Stimulated activated CD4-positive, alpha-beta T cell treated with anti-CD3 and anti-CD28 coated beads, Interleukin-4, amount 100 ng/mL, for 24 hours (primary cell): Measurements from ENCODE around the gene STX1B.

Experiments used
- DNase-seq: peaks from one replicate; pipeline ENCODE4 v3.0.0-alpha.2; 2020

Gene STX1B

DNA sequence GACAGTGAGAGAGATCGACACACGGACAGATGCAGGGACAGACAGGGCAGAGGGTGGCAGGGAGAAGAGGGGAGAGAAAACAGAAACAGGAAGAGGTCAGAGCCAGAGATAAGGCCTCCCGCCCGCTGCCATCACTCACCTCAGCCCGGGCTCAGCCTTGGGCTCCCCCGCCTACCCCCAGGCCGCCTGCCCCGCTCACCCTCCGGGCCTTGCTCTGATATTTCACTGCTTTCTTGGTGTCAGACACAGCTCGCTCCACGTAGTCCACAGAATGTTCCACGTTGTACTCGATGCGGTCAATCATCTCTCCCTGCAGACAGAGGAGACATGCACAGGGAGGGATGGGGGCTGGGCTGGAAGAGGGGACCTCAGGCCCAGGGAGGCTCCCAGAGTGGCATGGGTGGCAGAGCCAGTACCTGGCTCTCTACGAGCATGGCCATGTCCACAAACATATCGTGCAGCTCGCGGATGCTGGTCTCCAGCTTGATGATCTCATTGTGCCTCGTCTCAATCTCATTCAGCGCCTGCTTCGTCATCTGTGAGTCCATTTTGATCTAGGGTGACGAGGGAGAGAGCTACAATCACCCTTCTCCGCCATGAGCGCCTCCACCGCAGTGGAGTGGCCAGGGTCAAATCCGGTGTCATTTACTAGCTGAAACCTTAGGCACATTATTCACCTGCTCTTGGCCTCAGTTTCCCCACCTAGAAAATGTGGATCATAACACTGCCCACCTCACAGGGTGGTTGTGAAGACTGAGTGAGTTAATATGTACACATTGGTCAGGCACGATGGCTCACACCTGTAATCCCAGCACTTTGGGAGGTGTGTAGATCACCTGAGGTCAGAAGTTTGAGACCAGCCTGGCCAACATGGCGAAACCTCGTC is 17.3 kb downstream of the STX1B start:
- DNase-seq = no peak

DNA sequence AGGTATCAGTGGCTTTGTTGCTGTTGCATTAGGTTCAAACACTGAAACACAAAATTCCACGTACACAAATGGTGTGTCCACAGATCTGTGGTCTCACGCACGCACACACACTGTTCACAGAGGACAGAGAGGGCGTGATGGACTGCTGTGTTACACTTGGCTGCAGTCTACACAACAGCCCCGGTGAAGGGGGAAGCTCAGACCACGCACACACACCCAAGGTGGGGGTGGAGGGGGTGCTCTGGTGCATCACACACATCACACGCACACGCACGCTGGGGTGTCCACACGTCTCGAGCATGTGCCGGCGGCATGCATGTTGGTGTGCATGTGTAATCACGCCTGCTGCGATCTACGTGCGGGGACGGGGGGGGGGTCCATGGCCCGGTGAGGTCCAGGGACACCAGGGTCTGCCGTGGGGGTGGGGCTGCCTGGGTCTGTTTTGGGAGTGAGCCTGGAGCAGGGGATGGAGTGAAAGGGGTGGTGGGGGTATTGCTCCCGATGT is 18.1 kb downstream of the STX1B start:
- no peak for DNase-seq

DNA sequence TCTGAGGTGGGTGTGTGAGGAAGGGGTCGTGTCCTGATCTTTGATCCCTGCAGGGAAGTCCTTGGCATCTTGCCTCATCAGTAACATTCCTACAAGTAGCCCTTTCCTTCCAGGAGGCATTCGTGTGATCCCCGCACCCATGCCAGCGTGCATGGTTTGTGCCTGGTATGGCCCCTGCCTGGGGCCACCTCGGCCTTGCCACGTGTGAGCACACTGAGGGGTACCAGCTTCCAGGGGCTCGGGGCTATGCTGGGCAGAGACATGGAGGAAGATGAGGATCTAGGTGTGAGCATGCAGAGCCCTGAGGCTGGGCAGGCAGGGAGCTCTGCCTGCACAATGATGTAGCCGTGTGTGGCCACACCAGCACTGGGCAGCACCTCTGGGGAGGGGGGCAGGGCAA is 19.4 kb downstream of the STX1B start:
- DNase-seq = no peak

DNA sequence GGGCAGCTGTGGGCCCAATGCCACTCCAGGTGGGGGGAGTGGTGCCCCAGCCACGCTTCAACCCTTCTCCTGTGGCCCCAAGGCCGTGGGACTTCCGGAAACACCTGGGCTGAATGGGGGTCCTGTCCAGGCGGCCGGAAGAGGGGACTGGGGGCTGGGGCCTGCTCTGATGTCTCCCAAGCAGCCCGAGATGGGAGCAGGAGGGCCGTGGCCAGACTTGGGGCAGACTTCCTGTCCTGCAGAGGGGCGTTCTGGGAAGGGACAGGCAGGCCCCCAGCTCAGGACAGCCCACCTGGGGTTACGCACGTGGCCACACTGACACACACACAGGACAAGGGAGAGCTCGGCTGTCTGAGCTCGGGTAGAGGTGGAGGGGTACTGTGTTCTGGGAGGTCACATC is 20.3 kb downstream of the STX1B start:
- DNase-seq = no peak

DNA sequence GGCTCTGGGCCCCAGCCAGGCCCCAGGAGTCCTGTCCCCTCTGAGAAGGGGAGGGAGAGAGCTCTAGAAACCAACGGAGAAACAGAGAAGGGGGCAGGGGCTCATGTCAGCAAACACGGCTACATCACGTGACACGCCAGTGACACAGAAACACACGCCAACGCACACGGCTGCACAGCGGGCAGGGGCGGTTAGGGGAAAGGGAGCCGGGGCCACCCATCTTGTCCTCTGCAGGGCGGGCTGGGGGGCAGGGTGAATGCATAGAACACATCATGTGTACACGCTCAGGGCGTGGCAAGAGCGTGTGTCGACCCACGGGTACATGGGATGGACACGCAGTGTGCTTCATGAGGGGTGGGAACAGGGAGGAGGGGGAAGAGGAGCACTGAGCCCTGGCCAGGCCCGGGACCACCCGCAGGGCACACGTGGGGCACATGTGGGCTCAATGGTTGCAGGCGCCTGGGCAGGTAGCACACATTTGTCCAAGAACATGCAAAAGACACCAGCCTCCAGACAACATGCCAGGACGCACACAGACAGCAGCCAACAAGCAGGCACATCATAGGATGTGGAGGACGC is 20.9 kb downstream of the STX1B start:
- no peak for DNase-seq

DNA sequence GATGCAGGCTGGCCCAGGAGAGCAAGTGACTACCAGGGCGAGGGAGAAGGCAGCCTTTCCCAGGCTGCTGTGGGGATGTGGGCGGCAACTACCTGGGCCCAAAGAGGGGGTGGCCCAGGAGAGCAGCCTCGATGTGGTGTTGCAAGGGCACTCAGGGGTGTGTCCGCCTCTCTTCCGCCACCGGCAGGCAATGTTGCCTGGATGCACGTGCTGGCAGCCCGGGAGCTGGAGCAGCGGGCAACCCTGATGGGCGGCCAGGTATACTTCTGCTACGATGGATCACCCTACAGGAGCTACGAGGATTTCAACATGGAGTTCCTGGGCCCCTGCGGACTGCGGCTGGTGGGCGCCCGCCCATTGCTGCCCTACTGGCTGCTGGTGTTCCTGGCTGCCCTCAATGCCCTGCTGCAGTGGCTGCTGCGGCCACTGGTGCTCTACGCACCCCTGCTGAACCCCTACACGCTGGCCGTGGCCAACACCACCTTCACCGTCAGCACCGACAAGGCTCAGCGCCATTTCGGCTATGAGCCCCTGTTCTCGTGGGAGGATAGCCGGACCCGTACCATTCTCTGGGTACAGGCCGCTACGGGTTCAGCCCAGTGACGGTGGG is 22.8 kb downstream of the STX1B start:
- no peak for DNase-seq

DNA sequence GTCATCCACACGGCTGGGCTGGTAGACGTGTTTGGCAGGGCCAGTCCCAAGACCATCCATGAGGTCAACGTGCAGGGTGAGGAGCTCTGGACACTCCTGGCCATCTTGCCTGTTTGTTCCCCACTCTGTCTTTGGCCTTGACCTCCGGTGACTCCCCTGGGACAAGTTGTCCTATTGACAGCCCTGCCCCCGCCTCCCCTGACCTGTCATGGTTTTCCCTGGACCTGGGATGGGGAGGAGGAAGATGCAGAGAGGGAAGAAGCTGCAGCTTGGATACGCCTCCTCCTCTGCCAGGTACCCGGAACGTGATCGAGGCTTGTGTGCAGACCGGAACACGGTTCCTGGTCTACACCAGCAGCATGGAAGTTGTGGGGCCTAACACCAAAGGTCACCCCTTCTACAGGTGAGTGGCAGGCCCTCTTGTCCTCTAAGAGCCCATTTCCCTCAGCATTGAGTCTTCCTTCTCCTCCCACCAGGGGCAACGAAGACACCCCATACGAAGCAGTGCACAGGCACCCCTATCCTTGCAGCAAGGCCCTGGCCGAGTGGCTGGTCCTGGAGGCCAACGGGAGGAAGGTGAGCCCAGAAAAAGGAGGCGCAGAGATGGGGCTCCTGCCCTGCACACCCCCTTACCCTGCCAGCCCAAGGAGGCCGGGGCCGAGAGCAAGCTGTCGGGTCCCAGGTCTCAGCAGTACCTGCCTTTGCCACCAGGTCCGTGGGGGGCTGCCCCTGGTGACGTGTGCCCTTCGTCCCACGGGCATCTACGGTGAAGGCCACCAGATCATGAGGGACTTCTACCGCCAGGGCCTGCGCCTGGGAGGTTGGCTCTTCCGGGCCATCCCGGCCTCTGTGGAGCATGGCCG is 24.1 kb downstream of the STX1B start:
- DNase-seq = no peak

DNA sequence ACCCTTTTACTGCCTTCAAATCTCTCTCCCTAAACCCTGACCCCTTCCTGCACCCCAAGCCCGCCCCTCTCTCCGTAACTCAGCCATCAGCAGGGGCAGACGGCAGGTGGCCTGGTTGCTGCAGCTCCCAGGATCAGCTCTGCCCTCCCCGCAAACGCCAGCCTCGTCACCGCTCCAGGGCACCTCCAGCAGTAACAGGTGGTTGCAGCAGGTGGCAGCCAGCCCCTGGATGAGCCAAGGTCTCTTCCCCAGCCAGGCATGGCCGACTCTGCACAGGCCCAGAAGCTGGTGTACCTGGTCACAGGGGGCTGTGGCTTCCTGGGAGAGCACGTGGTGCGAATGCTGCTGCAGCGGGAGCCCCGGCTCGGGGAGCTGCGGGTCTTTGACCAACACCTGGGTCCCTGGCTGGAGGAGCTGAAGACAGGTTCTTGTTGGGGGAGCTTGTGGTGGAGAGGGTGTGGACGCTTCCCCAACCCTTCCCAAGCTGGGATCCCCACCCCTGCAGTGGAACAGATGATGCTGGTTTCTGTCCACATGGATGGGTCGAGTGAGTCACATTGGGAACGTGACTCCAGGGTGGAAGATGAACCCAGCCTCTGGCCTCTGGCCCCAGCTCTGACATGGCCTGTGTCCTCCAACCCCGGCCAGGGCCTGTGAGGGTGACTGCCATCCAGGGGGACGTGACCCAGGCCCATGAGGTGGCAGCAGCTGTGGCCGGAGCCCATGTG is 24.9 kb downstream of the STX1B start:
- DNase-seq = no peak

DNA sequence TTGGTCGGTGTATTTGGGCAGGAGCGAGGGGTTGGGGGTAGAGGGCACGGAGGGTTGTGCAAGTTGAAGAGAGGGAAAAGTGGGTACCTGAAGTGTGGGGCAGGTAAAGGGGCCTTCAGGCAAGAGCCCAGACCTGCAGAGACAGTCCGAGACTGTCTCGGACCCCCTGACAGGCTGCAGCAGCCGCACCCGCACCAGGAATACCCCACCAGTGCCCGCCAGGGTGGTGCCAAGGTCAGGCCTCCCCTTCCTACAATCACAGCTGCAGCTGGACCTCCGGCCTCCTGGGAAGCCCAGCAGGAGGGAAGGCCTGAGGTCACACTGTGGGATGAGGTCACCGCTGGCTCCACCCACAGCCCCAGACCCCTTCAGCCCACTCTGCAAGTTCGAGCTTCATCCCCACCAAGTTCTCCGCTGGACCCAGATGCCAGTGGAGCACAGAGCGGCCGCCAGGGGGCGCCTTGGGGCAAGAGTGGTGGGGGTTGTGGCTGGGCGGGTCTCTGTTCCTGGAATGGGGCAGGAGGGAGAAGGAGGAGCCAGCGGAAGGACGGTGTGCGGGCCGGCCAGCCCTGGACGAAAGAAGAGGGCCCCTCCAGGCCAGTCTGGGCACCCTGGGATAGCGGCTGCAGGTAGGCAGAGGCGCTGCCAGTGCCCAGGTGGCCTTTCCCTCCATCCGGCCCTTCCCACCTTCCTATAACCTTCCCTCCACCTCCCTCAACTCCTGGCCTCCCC is 25.6 kb downstream of the STX1B start, which contains the start of gene HSD3B7:
TSS of gene HSD3B7 (plus strand) at position 539 of the 732 bp plus-strand sequence. CDS start 452 bp downstream, outside the sequence.
- DNase-seq = peak; percentile 84

DNA sequence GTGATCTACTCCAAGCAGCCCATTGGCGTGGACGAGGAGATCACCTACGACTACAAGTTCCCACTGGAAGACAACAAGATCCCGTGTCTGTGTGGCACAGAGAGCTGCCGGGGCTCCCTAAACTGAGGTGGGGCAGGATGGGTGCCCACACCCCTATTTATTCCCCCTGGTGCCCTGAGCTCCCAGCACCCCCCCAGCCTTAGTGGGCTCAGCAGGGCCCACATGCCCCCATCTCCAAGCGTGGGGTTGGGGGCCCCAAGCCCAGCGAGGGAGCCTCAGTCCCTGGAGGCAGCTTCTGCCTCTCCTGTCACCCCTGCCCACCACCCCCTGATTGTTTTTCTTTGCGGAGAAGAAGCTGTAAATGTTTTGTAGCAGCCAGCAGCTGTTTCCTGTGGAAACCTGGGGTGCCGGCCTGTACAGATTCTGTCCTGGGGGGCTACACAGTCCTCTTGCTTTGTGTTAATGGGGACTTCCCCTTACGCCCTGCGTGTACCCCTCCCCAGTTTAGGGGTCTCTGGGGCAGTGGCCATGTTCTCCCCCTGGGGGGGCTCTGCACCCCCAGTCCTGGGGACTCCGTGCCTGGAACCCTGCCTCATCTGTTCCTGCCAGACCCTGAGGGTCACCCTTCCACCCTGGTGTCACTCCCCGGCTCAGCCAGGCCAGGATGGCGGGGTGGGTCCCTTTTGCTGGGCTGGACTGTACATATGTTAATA is 26.4 kb downstream of the STX1B start:
- no peak for DNase-seq

DNA sequence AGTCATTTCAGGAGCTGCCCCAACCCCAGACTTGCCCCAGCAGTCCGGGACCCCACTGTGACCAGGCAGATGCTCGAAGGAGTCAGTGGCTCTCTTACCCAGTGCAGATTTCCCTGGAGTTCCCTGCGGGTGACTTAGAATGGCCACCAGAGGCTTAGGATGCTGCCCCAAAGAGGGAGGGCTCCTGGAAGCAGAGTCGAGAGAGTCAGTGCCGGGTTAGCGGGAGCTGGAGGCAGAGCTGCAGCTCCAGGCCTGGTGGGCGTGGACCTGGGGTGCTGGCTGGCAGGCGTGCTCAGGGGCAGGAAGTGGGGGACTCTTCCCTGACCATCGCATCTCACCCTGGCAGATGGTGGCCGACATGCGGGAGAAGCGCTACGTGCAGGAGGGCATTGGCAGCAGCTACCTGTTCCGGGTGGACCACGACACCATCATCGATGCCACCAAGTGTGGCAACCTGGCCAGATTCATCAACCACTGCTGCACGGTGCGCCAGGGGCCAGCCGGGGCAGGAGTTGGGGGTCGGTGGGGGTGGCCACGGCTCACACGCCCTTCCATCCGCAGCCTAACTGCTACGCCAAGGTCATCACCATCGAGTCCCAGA is 27.0 kb downstream of the STX1B start:
- no peak for DNase-seq

DNA sequence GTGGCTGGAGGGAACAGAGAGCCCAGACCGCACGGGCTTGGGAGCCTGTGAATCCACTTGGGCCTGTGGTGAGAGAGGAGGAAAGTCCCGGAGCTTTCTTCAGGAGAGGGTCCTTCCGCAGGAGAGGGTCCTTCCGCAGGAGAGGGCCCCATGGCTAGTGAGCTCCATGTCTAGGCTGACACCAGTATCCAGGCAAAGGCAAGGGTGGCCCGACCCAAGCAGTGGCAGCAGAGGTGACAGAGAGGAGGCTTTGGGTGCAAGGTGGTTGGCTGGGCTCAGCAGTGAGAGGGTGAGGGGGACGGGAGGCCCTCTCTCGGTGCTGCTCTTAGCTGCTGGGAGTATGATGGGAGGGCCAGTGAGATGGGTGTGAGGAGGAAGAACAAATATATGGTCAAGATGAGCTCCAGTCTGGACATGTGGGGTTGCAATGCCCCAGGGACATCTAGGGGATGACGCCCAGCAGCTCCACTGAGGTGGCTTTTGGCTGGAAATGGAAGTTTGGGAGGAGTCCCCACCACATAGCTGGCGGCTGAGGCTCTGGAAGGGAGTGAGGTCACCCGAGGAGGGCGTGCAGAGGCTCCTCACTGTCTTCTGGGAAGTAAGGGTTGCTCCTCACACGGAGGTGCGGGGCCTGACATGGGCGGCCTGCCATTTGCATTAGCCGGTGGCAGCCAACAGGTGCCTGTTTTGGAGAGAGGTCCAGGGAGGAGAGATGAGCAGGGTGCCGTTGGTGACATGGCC is 27.7 kb downstream of the STX1B start:
- DNase-seq = no peak

DNA sequence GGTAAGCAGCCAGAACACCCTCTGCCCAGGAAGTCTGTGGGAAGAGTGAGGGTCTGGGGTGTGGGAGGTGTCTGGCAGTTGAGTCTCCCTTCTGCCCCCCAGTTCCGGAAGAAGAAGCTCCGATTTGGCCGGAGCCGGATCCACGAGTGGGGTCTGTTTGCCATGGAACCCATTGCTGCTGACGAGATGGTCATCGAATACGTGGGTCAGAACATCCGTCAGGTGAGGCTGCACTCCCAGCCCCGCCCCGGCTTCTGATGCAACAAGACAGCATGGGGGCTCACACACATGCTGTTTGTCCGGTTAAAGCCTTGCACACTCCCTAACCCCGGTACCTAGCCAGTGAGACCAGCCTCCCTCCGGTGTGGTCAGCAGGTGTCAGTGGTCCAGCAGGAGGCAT is 29.5 kb downstream of the STX1B start:
- no peak for DNase-seq

DNA sequence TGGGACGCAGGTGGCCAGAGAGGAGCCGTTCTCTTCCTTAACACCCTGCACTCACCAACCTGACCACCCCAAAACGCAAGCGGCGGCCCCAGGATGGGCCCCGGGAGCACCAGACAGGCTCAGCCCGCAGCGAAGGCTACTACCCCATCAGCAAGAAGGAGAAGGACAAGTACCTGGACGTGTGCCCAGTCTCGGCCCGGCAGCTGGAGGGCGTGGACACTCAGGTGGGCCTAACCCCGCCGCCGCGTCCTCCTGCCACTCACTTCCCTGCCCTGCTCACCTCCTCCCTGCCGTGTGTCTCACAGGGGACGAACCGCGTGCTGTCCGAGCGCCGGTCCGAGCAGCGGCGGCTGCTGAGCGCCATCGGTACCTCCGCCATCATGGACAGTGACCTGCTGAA is 30.0 kb downstream of the STX1B start:
- no peak for DNase-seq

DNA sequence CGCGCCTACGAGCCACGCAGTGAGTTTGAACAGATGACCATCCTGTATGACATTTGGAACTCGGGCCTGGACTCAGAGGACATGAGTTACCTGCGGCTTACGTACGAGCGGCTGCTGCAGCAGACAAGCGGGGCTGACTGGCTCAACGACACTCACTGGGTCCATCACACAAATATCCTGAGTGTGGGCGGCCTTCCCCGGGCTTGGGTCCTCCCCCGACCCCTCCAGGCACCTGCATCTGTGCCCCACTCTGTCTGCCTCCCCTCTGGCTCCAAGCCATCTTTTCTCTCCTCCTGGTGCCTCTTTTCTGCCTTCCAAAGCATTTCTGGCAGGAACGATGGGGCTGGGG is 30.4 kb downstream of the STX1B start:
- no peak for DNase-seq

DNA sequence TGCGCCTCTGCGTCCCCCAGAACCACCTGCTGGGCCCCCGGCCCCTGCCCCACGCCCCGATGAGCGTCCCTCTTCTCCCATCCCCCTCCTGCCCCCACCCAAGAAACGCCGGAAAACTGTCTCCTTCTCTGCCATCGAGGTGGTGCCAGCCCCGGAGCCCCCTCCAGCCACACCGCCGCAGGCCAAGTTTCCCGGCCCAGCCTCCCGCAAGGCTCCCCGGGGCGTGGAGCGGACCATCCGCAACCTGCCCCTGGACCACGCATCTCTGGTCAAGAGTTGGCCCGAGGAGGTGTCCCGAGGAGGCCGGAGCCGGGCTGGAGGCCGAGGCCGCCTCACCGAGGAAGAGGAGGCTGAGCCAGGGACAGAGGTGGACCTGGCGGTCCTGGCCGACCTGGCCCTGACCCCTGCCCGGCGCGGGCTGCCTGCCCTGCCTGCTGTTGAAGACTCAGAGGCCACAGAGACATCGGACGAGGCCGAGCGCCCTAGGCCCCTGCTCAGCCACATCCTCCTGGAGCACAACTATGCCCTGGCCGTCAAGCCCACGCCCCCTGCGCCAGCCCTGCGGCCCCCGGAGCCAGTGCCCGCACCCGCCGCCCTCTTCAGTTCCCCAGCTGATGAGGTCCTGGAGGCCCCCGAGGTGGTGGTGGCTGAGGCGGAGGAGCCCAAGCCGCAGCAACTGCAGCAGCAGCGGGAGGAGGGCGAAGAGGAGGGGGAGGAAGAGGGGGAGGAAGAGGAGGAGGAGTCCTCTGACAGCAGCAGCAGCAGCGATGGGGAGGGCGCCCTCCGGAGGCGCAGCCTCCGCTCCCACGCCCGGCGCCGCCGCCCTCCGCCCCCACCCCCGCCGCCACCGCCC is 31.0 kb downstream of the STX1B start:
- DNase-seq = no peak

DNA sequence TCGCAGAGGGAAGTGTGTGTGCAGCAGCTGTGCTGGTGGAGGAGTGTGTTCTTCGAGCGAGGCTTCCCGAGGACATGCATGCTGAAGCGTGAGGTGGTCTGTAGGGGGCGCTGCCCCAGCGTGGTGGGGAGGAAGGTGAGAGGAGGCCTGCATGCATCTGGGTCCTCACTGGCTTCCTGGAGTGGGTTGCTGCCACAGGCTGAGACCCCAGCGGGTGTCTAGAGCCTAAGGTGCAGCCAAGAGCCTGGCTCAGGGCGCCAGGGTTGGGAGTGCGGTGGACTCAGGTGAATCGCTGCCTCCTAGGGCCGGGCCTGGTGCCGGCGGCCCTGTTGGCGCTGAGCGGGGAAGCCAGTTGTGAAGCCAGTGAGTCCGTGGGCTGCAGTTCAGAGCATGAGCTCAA is 32.9 kb downstream of the STX1B start:
- no peak for DNase-seq

DNA sequence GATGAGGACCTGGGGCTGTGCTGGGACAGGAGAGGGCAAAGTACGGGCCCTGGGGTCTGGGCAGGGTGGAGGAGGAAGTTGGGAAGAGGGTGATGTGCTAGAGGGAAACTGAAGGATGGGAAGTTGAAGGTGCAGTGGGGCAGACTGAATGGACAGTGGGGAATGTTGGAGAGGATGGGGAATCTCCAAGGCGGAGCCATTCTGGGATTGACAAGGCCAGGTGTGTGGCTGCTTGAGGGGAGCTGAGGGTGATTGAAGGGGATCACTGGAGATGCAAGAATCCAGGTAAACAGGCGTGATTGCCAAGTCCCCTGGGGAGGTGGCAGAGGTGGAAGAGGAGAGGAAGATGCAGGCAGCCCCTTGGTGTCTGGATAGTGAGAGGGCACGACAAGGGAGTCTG is 34.0 kb downstream of the STX1B start:
- no peak for DNase-seq

DNA sequence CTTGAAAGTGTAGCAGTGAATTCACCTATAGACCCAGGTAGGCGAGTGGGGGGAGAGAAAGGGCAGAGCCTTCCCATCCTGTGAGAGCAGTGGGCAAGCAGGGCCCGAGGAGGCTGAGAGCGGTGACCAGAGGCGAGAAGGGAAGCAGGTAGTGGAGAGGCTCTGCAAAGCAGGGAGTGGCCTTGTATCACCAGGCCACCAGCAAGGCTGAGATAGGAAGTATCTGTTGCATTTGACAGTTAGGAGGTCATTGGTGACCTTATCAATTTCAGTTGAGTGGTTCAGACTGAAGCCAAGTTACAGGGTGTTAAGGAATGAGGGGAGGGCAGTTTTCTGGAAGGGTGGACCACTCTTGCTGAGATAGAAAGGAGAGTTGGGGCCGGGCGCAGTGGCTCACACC is 36.1 kb downstream of the STX1B start:
- no peak for DNase-seq
